Naive thymus-derived CD4-positive, alpha-beta T cell (primary cell): Measurements from ENCODE around the gene TRAF3. TPM values are rescaled to one million over a fixed set of nuclear protein-coding genes. Genes with fewer than 3 reads are reported as not detected.

Source experiments
- ATAC-seq: fragments of 150-1000 bp; cut with Tn5 transposase; 2 replicates; pipeline ENCODE4 v1.10.0; 2021; ENCODE audit warnings: mild to moderate bottlenecking, moderate library complexity
- CTCF ChIA-PET: fragments of 350-600 bp; sonication (Branson Sonifier 250); formaldehyde crosslinking; loops from one replicate; lab custom pipeline; 2021; ENCODE audit warnings: antibody characterized with exemption; lab: Charles Lee
- POLR2A ChIA-PET: fragments of 350-600 bp; sonication (Branson Sonifier 250); formaldehyde crosslinking; loops from one replicate; lab custom pipeline; 2021; ENCODE audit warnings: antibody characterized with exemption, inconsistent platforms; lab: Charles Lee
- DNase-seq, 9 donors: peaks; one replicate each; pipeline versions ENCODE4 v3.0.0 to v3.0.0-alpha.2; 2020 to 2022; ENCODE audit warnings: mixed read lengths in 1 of 9
- H3K27ac ChIP-seq: one replicate; pipeline ENCODE4 v1.7.0; 2013; ENCODE audit warnings: mild to moderate bottlenecking, low read depth, low read length, moderate library complexity
- H3K27me3 ChIP-seq, 2 donors: one replicate each; pipeline ENCODE4 v1.7.0; 2013; ENCODE audit warnings: low read length in 2 of 2, mild to moderate bottlenecking in 2 of 2, moderate library complexity in 2 of 2; ENCODE audit not compliant: control insufficient read depth in 2 of 2, insufficient read depth in 2 of 2
- H3K36me3 ChIP-seq, 3 experiments: 1 replicate in 2 of 3; 2 replicates in 1 of 3; pipeline ENCODE4 v1.7.0; 2013; ENCODE audit warnings: low read length in 3 of 3, mild to moderate bottlenecking in 3 of 3, moderate library complexity in 1 of 3; ENCODE audit not compliant: insufficient read depth in 3 of 3, control insufficient read depth in 2 of 3
- H3K4me1 ChIP-seq, 2 donors: one replicate each; pipeline ENCODE4 v1.7.0; 2013; ENCODE audit warnings: low read length in 2 of 2, mild to moderate bottlenecking in 2 of 2, moderate library complexity in 1 of 2; ENCODE audit not compliant: control insufficient read depth in 2 of 2, insufficient read depth in 2 of 2
- H3K4me3 ChIP-seq: 2 replicates; pipeline ENCODE4 v1.7.0; 2013; ENCODE audit warnings: mild to moderate bottlenecking, low read length
- H3K9me3 ChIP-seq, 3 experiments: 1 replicate in 2 of 3; 2 replicates in 1 of 3; pipeline ENCODE4 v1.7.0; 2013; ENCODE audit warnings: low read length in 3 of 3; ENCODE audit not compliant: control insufficient read depth in 2 of 3
- H3K27ac Mint-ChIP-seq, 9 donors: one replicate each; pipeline ENCODE4 v1.8.0; 2020 to 2022; ENCODE audit warnings: mixed read lengths in 9 of 9, mild to moderate bottlenecking in 8 of 9, moderate library complexity in 5 of 9, inconsistent platforms in 2 of 9
- H3K27me3 Mint-ChIP-seq, 5 donors: one replicate each; pipeline ENCODE4 v1.8.0; 2021 to 2022; ENCODE audit warnings: mixed read lengths in 5 of 5, mild to moderate bottlenecking in 1 of 5
- H3K36me3 Mint-ChIP-seq, 5 donors: one replicate each; pipeline ENCODE4 v1.8.0; 2020 to 2022; ENCODE audit warnings: mixed read lengths in 5 of 5, mild to moderate bottlenecking in 3 of 5, inconsistent platforms in 1 of 5
- H3K4me1 Mint-ChIP-seq, 7 donors: one replicate each; pipeline ENCODE4 v1.8.0; 2020 to 2022; ENCODE audit warnings: mixed read lengths in 7 of 7, mild to moderate bottlenecking in 3 of 7, inconsistent platforms in 1 of 7
- H3K4me3 Mint-ChIP-seq, 10 donors: one replicate each; pipeline ENCODE4 v1.8.0; 2020 to 2022; ENCODE audit warnings: mild to moderate bottlenecking in 10 of 10, mixed read lengths in 10 of 10, moderate library complexity in 6 of 10, inconsistent platforms in 2 of 10
- H3K9me3 Mint-ChIP-seq, 11 donors: one replicate each; pipeline ENCODE4 v1.8.0; 2020 to 2022; ENCODE audit warnings: mixed read lengths in 11 of 11, mild to moderate bottlenecking in 4 of 11, inconsistent platforms in 1 of 11, moderate library complexity in 1 of 11
- intact Hi-C, 2 donors: fragments of 100-400 bp; cut with micrococcal nuclease; formaldehyde crosslinking; loops; one replicate each; pipeline ENCODE4 v1.15.1; 2023
- polyA plus RNA-seq, 2 donors: library from polyadenylated mRNA; unstranded; fragments of 300-500 nt; fragmentation: Illumina TruSeq; gene quantifications; one replicate each; pipeline ENCODE4 v1.2.3, GENCODE V29; 2021
- total RNA-seq, 6 experiments: library from RNA in 5 of 6; stranded (reverse) in 5 of 6; gene quantifications; 1 replicate in 5 of 6; 2 replicates in 1 of 6; pipeline ENCODE4 v1.2.3 and lab custom pipeline; 2021 to 2026

TRAF3 gene
- total and polyA plus RNA-seq, 7 experiments from 2014 or later, result 16.1 to 74.4 (median 30.4) TPM

DNA sequence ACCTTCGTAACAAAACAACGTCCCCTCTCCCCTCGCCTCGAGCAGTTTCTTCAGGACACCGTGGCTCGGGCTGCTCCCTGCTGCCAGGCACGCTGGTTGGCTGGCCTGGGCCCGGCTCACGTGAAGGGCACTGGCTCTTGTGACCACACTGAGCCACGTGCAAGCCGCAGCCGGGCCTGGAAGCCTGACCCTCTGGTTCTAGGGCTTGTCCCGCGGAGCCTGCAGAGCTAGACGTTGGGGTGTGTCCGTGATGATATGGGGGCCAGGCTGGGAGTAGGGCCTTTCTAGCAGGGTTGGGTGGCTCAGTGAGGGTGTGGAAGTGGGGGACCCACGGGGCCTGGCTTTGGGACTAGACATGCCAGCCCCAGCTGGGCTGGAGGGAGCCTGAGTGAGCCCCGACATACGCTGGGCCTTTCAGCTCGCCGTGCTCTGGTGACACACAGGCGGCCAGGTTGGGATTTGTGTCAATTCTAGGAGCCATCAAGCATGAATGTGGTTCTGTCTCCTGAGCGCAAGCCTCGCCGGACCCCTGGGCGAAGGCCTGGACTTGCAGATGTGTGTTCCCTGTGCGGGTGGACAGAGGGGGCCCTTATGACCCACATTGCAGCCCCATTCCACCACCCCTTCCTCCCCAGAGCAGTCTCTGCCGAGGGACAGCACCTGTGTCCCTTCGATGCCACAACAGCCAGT, 131.7 kb downstream of the TRAF3 start:
- H3K4me1 Mint-ChIP-seq, result peaks cover 0 to 5% (median 0%) of the 10 kb centered on the region in 7 donors
- no peak for DNase-seq
- intact Hi-C loops, result no loop called here
- POLR2A ChIA-PET, result no interaction called here
- H3K9me3 Mint-ChIP-seq, result no peaks in the 10 kb centered on the region
- no peak for ATAC-seq
- H3K27me3 Mint-ChIP-seq, result no peaks in the 10 kb centered on the region
- Histone ChIP-seq H3K36me3 (peaks cover 0 to 57% (median 9%) of the 10 kb centered on the region in 3 experiments), H3K4me3 (no peak overlapping the region), H3K9me3 (no peaks in the 10 kb centered on the region), H3K4me1 (no peaks in the 10 kb centered on the region), H3K27ac (no peak overlapping the region), H3K27me3 (no peaks in the 10 kb centered on the region)
- CTCF ChIA-PET, result no interaction called here
- peak overlapping the region in 3 of 9 donors; percentile 19 to 60 (median 20) for H3K27ac Mint-ChIP-seq
- H3K4me3 Mint-ChIP-seq, result no peak overlapping the region
- H3K36me3 Mint-ChIP-seq, result peaks cover 0 to 23% (median 7%) of the 10 kb centered on the region in 5 donors

DNA sequence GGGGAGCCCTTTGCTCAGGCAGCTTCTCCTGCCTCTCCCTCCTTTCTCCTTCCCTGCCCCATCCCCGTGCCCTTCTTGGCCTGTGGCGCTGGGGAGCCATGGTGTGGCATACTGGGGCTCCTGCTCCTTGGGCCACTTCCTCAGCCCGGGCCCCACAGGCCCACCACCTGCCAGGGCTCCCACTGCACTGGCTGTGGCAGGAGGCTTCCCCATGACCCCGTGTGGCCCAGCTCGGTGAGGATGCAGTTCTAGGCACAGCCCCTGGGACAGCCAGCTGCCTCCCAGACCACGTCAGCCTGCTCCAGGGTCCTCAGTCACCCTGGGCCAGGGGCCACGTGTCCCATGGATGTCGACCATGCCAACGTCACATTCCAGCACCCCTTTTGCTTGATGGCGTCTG, 132.2 kb downstream of the TRAF3 start:
- H3K27me3 Mint-ChIP-seq, result no peaks in the 10 kb centered on the region
- Histone ChIP-seq H3K27ac (no peak overlapping the region), H3K4me3 (no peak overlapping the region), H3K9me3 (no peaks in the 10 kb centered on the region), H3K4me1 (no peaks in the 10 kb centered on the region), H3K36me3 (peaks cover 0 to 53% (median 6%) of the 10 kb centered on the region in 3 experiments), H3K27me3 (no peaks in the 10 kb centered on the region)
- ATAC-seq, result no peak
- POLR2A ChIA-PET, result no interaction called here
- CTCF ChIA-PET, result no interaction called here
- peaks cover 0 to 5% (median 0%) of the 10 kb centered on the region in 7 donors for H3K4me1 Mint-ChIP-seq
- no peak overlapping the region for H3K4me3 Mint-ChIP-seq
- peaks cover 0 to 23% (median 7%) of the 10 kb centered on the region in 5 donors for H3K36me3 Mint-ChIP-seq
- no peaks in the 10 kb centered on the region for H3K9me3 Mint-ChIP-seq
- DNase-seq, result no peak
- peak overlapping the region in 2 of 9 donors; percentile 19 to 20 for H3K27ac Mint-ChIP-seq
- intact Hi-C loops, result no loop called here

DNA sequence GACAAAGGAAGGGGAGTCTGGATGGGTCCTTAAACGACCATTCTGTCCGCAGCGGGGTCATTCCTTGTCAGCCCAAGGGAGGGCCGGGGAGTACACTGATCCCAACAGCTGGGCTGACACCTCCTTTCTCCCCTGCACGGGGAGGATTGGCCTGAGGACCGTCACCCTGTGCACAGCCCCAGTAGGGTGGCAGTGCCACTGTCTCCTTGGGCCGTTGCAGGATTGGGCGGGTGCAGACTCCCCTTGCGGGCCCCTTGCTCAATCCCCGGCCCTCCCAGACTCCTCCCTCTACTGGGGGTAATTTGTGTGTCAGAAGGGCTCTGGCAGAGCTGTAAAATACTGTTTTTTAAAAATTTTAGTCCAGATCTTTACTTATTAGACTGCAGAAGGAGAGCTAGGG, 132.7 kb downstream of the TRAF3 start:
- intact Hi-C loops, result no loop called here
- CTCF ChIA-PET, result no interaction called here
- Histone ChIP-seq H3K27ac (no peak overlapping the region), H3K4me1 (no peaks in the 10 kb centered on the region), H3K4me3 (no peak overlapping the region), H3K27me3 (no peaks in the 10 kb centered on the region), H3K9me3 (no peaks in the 10 kb centered on the region), H3K36me3 (peaks cover 0 to 52% (median 6%) of the 10 kb centered on the region in 3 experiments)
- no peak overlapping the region for H3K4me3 Mint-ChIP-seq
- peaks cover 0 to 5% (median 0%) of the 10 kb centered on the region in 7 donors for H3K4me1 Mint-ChIP-seq
- no peaks in the 10 kb centered on the region for H3K9me3 Mint-ChIP-seq
- peaks cover 0 to 23% (median 7%) of the 10 kb centered on the region in 5 donors for H3K36me3 Mint-ChIP-seq
- no peak for DNase-seq
- POLR2A ChIA-PET, result no interaction called here
- ATAC-seq, result no peak
- peak overlapping the region in 2 of 9 donors; percentile 32 to 55 for H3K27ac Mint-ChIP-seq
- H3K27me3 Mint-ChIP-seq, result no peaks in the 10 kb centered on the region

DNA sequence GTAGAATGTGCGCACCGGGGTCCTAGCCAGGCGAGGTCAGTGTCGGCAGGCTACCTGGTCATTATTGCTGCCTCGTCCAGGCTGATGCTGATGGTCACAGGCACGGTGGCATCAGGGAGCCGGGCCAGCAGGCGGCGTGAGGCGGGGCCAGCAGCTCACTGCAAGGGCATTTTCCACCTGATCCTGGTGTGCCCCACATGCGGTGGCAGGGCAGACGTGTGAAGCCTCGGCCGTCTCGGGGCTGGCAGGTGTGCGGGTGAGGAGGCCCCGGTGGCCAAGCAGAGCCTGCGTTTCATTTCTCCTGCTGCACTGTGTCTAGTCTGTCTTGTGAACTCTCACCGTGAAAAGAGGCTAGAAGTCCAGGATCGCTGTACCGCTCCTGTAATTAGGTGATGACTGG, 133.2 kb downstream of the TRAF3 start:
- no peaks in the 10 kb centered on the region for H3K9me3 Mint-ChIP-seq
- no peaks in the 10 kb centered on the region for H3K9me3 ChIP-seq
- peaks cover 0 to 22% (median 7%) of the 10 kb centered on the region in 5 donors for H3K36me3 Mint-ChIP-seq
- no peak for ATAC-seq
- H3K36me3 ChIP-seq, result peaks cover 0 to 47% (median 3%) of the 10 kb centered on the region in 3 experiments
- no peaks in the 10 kb centered on the region for H3K4me1 ChIP-seq
- no peaks in the 10 kb centered on the region for H3K27me3 ChIP-seq
- no peak overlapping the region for H3K4me3 Mint-ChIP-seq
- H3K27me3 Mint-ChIP-seq, result no peaks in the 10 kb centered on the region
- H3K4me1 Mint-ChIP-seq, result peaks cover 0 to 5% (median 0%) of the 10 kb centered on the region in 7 donors
- peak overlapping the region in 4 of 9 donors; percentile 19 to 33 (median 32) for H3K27ac Mint-ChIP-seq
- ChIA-PET CTCF (no interaction called here), POLR2A (no interaction called here)
- no peak for DNase-seq
- H3K4me3 ChIP-seq, result no peak overlapping the region
- no peak overlapping the region for H3K27ac ChIP-seq
- intact Hi-C loops, result no loop called here

DNA sequence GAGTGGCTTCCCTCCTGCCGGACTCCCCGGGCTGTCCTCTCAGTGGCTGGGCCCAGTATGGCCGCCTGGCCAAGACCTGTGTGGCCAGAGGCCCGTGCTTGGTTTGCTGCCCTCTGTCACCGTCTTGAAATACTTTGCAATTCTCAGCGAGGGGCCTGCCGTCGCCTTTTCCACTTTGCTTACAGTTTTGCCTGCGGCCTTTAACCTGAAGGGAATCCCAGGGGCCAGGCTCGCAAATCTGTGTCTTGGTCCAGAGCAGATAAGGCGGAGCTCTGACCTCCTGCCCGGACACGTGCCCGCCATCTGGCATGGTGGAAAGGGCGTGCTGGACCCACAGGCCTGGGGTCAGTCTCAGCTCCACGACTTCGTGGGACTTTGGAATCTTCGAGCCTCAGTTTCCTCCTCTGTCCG, 134.3 kb downstream of the TRAF3 start:
- no peak overlapping the region for H3K27ac ChIP-seq
- Mint-ChIP-seq H3K27ac (peak overlapping the region in 1 of 9 donors; percentile 33), H3K27me3 (no peaks in the 10 kb centered on the region), H3K4me1 (peaks cover 0 to 5% (median 0%) of the 10 kb centered on the region in 7 donors), H3K9me3 (no peaks in the 10 kb centered on the region), H3K4me3 (no peak overlapping the region), H3K36me3 (peaks cover 0 to 16% (median 3%) of the 10 kb centered on the region in 5 donors)
- H3K4me1 ChIP-seq, result no peaks in the 10 kb centered on the region
- H3K27me3 ChIP-seq, result no peaks in the 10 kb centered on the region
- H3K9me3 ChIP-seq, result no peaks in the 10 kb centered on the region
- POLR2A ChIA-PET, result no interaction called here
- intact Hi-C loops, result no loop called here
- no peak overlapping the region for H3K4me3 ChIP-seq
- CTCF ChIA-PET, result no interaction called here
- ATAC-seq (no peak), DNase-seq (no peak)
- peaks cover 0 to 37% (median 0%) of the 10 kb centered on the region in 3 experiments for H3K36me3 ChIP-seq

DNA sequence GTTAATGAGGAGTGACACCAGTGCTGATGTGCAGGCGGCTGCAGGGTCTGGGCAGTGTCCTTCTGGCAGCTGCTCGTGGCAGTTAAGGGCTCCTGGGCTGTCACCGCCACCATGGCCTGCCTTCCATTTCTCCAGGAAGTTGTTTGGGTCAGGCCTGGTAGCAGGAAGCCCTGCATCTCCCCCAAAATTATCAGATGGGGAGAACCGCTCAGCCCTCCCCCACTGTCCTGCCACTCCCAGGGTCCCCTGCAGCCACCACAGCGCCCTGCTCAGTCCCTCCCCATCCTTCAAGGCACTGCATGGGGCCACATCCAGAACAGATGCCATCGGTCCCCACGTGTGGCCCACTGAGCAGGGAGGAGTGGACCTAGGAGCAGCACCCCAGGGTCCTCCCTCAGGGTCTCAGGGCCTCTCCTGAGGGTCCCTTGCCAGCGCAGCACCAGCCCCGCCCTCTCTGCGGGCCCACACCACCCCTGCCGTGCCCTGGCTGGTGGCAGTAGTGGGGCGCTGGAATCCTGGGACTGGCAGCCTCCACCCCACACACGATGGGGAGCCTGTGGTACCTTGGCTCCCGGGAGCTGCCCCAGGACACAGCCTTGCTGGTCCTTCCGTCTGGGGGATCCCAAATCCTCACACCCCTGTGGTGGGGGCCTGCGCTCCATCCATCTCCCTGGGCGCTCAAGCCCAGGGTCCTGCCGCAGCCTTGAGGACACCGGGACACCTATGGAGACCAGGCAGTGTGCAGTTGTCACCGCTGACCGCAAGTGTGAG, 134.9 kb downstream of the TRAF3 start:
- Histone ChIP-seq H3K9me3 (no peaks in the 10 kb centered on the region), H3K27me3 (no peaks in the 10 kb centered on the region), H3K36me3 (peaks cover 0 to 31% (median 0%) of the 10 kb centered on the region in 3 experiments), H3K4me1 (no peaks in the 10 kb centered on the region), H3K27ac (no peak overlapping the region), H3K4me3 (no peak overlapping the region)
- Mint-ChIP-seq H3K4me3 (no peak overlapping the region), H3K27ac (no peak overlapping the region), H3K9me3 (no peaks in the 10 kb centered on the region), H3K36me3 (peaks cover 0 to 13% (median 3%) of the 10 kb centered on the region in 5 donors), H3K4me1 (peaks cover 0 to 5% (median 0%) of the 10 kb centered on the region in 7 donors), H3K27me3 (no peaks in the 10 kb centered on the region)
- no peak for ATAC-seq
- intact Hi-C loops, result no loop called here
- ChIA-PET CTCF (no interaction called here), POLR2A (no interaction called here)
- no peak for DNase-seq
